ENCODE measurements around the gene HIGD1B.
"Not testable (repeated sequence)": the region's sequence is repeated elsewhere in the genome, so short reads cannot be mapped to it uniquely, and the experiment has no call there.

Gene HIGD1B

DNA sequence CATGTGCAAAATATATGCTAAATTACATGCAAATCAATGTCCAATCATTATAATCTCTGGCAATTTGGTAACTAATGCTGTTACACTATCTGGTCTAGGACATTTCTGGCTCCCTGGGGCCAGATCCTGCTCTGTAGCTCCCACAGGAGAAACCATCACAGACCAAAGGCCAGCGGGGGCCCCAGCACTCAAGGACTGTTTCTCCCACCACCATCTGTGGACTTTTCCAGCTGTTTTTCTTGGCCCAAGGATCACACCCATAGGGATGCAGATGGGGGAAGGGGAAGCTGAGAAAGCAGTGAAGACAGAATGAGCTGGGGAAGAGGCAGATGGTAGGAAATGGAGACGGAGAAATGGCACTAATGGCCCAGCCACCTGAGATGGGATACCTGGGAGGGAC, at the start of gene HIGD1B:
Gene HIGD1B, plus strand, starts transcription at position 298 of the 400 bp plus-strand sequence. CDS start 270 bp downstream, outside the sequence.
- DNase-seq (ENCODE audit: low spot score), result no peak

DNA sequence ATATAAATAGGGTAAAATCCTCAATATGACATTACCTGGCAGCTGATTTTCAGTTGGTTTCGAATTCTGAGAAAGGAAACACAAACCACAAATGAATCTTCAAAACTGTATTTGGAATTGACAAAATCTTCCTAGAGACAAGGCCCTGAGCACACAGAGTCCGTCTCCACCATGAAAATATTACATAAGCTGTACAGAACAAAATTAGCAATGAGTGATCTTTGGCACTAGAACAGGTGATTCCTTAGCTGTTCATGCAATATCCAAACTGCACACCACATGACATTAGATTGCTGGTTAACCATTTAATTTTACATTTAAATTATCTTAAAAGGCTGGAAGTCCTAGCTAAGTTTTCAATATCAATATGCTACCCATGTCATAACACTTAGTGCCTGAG, 49.3 kb upstream of the HIGD1B start:
- no peak for DNase-seq (ENCODE audit: low spot score)

DNA sequence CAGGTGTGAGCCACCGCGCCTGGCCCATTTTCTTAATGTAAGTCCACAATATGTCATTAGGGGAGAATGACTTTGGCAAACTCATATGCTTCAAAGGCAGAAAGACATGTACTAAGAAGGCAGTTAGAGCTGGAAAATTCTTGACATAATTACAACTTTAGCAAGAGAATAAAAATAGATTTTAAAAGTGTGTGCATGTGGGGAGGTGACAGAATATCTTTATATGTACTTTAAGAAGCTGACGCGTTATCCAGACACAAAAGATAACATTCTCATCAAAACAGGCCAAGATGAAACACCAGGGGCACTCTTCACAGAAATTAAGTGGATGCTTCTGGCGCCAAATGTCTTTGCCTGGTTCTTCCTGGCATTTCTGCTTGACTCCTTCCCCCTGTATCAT, 45.8 kb upstream of the HIGD1B start:
- no peak for DNase-seq (ENCODE audit: low spot score)

DNA sequence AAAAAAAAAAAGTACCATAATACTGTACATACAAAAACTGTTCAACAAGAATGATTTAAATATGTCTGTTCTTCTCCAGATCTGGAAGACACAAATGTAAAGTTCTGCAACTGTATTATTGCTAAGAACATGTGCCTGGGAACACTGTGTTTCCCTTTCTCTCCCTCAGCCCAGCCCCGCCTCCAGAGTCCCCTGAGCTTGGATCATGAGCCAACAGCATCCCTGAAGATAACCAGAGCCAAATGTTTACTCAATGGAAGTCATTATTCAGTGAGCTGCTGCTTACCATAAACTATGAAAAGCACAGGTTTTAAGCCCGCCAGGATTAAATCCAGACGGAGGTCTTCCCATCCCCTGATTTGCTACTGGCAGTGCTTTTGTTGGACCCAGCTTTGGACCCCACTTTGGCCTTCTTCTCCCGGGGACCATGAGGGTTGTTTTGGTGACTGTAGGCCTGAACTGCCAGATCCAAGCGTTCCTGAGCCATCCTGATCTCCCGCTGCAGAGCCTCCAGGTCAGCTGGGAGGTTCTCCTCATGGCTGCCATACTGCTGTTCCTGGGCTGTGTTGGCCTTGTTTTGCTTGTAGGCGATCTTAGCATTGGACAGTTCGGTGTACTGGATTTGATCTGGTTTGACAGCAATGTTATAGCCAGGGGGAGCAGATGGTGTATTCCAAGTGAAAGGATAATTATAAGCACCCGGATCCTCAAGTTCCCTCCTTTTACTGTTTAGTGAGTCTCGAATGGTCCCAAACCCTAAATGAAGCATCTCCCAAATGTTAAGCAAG, 43.2 kb upstream of the HIGD1B start:
- DNase-seq (ENCODE audit: low spot score), result no peak

DNA sequence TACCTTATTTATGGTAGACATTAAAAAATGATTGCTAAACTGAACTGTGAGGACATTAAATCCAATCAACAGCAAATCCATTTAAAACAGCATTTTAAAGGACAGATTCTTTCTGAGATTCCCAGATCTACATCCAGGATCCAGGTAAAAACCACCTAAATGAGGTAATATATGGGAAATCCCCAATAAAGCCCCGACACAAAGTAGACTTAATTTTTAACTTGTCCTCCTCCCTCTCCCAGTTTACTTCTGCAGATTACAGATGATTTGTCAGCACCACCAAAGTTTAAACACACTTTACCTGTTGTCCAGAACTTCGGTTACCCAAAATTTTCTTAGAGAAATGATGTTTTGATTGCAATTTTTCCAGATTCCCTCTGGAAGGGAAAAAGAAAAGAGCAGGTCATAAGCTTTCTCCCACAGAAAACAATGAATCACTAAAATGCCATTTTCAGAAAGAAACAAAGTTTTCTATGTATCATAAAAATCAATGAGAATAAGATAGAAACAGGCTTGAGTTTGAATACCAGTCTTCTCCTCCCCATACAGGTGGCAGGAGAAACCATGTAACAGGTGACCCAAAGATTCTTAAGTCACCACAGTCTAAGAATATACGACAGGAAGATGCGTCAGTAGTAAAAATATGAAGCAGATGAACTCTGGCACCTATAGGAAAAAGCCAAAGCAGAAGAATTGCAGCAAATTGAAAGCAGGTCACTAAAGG, 40.4 kb upstream of the HIGD1B start:
- no peak for DNase-seq (ENCODE audit: low spot score)

DNA sequence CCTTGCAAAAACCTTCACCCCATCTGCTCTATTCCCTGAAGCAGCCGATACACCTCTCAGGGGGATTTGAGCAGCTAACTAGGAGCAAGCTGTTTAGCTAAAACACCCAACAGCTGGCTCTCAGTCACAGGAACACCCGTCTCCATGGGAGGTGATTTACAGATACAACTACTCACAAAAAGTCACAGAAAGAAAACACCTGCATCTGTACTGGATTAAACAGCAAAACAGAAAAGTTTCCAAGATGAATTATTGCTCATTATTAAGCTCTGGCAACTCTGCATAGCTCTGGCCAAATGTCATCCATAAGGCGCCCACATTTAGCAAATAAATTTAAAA, 39.9 kb upstream of the HIGD1B start:
- DNase-seq (ENCODE audit: low spot score), result no peak

DNA sequence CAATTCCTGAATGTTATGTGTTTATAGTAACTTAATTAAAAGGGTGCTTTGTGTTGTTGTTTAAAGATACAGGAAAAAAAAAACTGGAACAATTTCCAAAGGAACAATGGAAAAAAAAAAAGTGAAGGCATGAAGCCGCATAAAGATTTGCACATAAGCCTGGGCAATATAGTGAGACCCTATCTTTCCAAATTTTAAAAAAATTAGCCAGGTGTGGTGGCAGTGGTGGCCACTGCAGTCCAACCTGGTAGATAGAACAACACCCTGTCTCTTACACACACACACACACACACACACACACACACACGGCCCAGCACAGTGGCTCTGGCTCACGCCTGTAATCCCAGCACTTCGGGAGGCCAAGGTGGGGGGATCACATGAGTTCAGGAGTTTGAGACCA, 39.5 kb upstream of the HIGD1B start:
- no peak for DNase-seq (ENCODE audit: low spot score)

DNA sequence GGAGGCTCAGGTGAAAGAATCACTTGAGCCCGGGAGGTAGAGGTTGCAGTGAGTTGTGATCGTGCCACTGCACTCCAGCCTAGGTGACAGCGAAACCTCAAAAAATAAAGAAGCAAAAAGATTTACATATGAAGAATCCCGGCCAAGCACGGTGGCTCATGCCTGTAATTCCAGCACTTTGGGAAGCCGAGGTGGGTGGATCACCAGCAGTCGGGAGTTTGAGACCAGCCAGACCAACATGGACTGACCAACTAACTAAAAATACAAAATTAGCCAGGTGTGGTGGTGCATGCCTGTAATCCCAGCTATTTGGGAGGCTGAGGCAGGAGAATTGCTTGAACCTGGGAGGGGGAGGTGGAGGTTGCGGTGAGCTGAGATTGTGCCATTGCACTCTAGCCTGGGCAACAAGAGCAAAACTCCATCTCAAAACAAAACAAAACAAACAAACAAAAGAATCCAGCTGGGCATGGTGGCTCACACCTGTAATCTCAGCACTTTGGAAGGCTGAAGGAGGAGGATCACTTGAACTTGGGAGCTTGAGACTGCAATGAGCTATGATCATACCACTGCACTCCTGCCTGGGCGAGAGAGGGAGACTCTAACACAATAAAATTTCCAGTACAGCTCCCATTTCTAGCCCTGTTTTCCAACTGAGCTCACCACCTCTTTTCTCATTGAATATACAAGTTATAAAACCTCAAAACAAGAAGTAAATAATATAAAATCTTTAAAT, 38.9 kb upstream of the HIGD1B start:
- DNase-seq (ENCODE audit: low spot score), result not testable (repeated sequence)

DNA sequence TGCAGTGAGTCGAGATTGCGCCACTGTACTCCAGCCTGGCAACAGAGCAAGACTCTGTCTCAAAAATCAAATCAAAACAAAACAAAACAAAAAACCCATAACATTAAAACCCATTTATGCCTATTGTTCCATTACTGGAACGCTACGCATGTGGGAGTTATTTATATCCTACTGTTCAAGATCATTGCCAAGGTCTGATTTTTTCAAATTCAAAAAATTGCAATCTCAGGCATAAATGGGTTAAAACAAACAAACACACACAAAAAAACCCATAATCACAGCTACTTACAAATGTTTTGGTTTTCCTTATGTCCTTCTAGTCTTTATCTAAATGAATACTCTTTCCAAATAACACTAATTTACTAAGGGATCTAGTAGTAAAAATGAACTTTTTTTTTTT, 35.4 kb upstream of the HIGD1B start:
- no peak for DNase-seq (ENCODE audit: low spot score)

DNA sequence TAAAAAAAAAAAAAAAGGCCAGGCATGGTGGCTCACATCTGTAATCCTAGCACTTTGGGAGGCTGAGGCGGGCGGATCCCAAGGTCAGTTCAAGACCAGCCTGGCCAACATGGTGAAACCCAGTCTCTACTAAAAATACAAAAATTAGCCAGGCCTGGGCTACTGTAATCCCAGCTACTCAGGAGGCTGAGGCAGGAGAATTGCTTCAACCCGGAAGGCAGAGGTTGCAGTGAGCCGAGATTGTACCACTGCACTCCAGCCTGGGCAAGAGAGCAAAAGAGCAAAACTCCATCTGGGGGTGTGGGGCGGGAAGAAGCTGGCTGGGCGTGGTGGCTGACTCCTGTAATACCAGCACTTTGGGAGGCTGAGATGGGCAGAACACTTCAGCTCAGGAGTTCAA, 29.2 kb upstream of the HIGD1B start:
- DNase-seq (ENCODE audit: low spot score), result not testable (repeated sequence)

DNA sequence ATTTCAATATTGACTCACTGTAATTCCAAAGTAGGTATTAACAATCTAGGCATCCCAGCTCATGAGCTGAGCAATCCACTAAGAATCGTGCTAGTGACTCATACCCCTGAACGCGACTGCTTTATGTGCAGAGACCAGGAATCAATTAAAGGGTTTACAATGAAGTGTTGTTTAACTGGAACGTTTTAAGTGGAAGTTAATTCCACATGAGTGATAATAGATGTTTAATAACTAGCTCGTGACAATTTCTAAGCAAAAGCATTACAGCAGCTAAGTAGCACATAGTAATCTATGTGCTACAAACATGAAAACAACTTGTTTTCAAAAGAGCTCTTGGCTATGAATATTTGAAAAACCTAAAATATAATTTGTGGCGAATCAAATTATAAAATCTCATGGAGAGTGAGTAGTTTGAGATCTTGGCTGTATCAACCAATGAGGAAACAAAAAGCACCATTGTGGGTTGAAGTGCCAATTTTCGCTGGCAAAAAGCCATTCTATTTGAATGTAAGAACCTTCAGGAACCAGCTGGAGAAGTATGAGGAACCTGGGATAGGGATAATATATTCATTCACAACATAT, 27.0 kb upstream of the HIGD1B start:
- no peak for DNase-seq (ENCODE audit: low spot score)

DNA sequence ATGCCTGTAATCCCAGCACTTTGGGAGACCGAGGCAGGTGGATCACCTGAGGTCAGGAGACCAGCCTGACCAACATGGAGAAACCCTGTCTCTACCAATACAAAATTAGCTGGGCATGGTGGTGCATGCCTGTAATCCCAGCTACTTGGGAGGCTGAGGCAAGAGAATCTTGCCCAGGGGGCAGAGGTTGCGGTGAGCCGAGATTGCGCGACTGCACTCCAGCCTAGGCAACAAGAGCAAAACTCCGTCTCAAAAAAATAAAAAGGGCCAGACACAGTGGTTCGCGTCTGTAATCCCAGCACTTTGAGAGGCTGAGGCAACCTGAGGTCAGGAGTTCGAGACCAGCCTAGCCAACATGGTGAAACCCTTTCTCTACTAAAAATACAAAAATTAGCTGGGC, 22.4 kb upstream of the HIGD1B start:
- DNase-seq (ENCODE audit: low spot score), result not testable (repeated sequence)

DNA sequence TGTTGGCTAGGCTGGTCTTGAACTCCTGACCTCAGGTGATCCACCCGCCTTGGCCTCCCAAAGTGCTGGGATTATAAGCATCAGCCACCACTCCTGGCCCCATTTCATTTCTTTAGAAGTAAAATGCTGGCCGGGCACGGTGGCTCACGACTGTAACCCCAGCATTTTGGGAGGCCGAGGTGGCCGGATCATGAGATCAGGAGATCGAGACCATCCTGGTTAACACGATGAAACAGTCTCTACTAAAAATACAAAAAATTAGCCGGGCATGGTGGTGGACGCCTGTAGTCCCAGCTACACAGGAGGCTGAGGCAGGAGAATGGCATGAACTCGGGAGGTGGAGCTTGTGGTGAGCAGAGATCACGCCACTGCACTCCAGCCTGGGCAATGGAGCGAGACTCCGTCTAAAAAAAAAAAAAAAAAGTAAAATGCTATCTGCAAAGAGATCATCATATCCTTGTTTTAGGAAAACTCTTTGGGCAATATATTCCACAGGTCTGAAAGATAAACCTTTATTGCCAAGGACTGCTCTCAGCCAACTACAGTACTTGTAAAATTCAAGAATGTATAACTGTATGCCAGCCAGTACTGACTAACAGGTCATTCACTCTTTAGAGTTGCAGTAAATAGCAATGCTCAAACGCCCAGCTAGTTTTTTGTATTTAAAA, 21.4 kb upstream of the HIGD1B start:
- no peak for DNase-seq (ENCODE audit: low spot score)

DNA sequence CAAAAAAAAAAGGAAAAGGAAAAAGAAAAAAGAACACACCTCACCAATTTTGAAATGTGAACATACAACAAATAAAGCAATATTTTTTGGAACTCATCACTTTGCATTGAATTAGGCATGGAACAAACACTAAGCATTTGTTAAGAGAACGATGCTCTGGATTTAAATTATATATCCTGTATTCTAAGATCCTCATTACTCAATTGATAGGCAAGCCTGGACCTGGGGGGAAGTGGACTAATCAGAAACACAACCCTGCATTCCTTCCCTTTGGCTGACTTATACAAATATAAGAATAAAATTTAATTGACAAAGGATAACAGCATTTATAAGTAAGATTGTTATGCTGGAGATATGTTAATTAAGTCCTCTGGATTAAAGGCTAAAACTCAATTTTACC, 19.8 kb upstream of the HIGD1B start:
- DNase-seq (ENCODE audit: low spot score), result no peak

DNA sequence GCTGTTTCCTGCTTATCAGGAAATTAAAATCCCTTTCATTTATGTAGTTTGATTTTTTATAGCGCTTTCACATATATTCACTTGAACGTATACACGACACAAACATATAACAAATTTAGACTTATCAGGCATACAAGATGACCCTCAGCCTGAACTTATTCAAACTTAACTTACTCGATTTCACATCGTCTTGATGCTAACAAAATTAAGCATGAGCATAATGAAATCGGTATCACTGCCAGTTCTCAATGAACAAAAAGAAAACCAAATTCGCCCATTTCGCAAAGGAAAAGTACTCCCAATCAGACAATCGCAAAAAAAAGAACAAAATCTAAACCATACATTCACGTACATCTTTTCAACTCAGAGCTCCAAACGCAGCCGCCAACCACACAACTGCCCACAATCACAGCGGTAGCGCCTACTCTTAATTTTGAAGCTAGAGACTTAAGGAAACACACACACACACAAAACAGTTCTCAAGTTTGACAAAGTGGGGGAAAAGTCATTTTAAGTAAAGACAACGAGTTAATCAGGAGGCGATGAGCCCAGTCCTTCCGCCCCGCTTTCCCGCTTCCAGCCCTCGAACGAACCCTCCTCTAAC, 18.7 kb upstream of the HIGD1B start:
- DNase-seq (ENCODE audit: low spot score), result no peak

DNA sequence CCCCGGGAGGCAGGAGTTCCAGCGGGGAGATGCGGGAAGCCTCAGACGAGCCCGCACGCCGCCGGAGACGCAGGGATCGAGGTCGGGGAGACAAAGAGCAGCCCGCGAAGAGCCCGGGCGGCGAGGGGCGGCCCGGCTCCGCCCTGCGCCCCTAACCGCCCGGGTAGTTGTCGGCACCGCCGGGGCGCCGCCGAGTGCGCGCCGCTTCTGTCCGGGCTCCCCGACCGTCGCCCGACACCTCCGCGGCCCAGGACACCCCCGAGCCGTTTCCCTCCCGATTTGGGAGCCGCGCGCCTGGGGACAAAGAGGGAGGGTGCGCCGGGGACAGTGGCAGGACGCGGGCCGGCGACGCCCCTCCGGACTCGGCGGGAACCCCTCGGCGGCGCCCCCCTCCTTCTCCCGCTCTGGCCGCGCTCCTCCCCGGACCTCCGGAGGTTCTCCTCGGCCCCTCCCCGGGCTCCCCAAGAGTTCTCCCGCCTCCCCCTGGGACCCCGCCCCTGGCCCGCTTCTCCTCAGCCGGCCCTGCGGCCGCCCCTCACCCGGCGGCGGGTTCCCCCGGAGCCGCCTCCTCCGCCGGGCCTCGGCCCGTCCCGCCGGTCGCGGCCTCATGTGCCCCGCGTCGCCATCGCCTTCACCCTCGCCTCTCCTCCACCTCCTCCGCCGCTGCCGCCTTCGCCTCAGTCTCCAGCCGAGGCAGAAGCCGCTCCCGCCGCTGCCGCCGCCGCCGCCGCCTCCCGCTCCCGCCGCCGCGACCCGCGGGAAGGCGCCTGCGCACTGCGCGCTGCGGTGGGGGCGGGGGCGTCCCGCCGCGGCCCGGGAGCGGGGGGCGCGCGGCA, 17.9 kb upstream of the HIGD1B start, which contains the start of gene GJC1:
Gene GJC1, minus strand, starts transcription at position 765 of the 836 bp plus-strand sequence. CDS start 24,470 bp downstream, outside the sequence.
- DNase-seq (ENCODE audit: low spot score), result no peak

DNA sequence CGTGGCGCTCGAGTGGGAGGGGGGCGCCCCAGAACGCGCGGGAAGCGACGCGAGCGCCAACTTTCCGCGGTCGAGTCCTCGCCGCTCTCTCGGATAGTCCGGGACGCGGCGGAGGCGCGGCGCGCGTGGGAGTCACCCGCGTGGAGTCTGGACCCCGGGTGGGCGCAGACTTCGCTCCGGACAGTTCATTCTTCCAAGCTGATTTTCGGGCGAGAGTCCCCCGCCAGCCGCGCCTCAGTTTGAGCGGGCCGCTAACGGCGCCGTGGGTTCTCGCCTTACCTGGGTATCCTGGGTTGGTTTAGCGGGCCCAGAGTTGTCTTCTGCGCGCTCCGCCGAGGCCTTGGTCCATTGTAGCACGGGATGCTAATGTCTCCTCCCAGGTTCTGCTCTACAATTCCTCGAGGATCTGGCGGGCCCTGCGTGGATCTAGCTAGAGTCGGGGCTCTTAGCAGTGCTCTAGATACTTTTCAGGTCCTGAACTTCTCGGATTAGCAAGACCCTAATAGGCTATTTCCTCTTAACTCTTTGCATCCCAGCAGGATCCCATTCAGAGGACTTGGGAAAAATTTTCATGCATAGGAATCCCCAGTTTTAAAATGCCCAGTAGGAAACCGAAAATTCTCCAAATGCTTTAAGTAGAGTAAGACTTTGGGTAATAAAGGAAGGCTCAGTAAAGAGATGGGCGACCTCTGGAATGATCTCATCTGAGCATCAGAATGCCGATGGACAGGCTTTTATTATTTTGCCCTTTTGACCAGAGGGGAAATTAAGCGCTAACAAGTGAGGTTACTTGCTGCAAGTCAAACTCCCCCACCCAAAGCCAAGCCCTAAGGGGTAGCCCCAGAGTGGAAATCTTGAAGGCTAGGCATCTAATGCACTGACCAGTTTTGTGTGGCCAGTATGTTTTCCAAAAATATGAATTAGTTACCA, 17.1 kb upstream of the HIGD1B start:
- DNase-seq (ENCODE audit: low spot score), result no peak

DNA sequence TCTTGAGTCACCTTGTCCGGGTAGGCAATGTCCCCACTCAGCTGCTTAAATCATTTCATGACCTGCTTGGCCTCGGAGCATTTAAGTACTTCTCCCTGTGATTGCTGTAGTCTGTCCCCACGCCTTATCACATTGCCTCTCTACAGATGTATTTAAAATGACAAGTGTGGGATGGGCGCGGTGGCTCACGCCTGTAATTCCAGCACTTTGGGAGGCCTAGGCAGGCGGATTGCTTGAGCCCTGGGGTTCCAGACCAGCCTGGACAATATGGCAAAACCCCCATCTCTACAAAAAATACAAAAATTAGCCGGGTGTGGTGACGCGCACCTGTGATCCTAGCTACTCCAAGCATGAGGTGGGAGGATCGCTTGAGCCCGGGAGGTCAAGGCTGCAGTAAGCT, 16.3 kb upstream of the HIGD1B start:
- DNase-seq (ENCODE audit: low spot score), result no peak

DNA sequence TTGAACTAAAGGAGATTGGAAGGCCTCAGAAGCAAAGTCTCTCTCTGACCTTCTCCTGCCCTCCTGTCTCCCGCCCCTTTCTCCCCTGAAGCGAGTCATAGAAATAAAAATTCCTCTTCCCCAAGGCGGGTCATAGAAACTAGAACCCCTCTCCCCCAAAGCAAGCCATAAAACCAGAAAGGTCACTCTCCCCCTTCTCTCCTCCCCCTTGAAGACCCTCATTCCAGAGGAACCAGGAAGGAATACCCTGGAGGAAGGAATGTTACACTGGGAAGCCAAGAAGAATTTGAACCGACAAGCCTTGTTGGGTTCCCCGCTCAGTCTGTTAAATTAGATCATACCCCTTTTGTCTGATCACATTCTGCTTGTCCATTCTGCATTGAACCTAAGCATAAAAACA, 14.9 kb upstream of the HIGD1B start:
- DNase-seq (ENCODE audit: low spot score), result no peak
